Osteoblast (primary cell): Measurements from ENCODE around the gene PRKAR2B. TPM values are rescaled to one million over a fixed set of nuclear protein-coding genes. Genes with fewer than 3 reads are reported as not detected.

ENCODE experiments used
- DNase-seq: peaks from one replicate; pipeline ENCODE4 v3.0.0; 2011; ENCODE audit warnings: low spot score, mixed read lengths; ENCODE audit not compliant: insufficient read length; ENCODE audit errors: missing footprints
- H2AFZ ChIP-seq: 2 replicates; pipeline ENCODE4 v1.6.0; 2011; ENCODE audit warnings: mild to moderate bottlenecking, low read length
- H3K27ac ChIP-seq: 2 replicates; pipeline ENCODE4 v1.5.1; 2011; ENCODE audit warnings: mild to moderate bottlenecking, low read depth, low read length, moderate library complexity
- H3K27me3 ChIP-seq: 2 replicates; pipeline ENCODE4 v1.6.0; 2012; ENCODE audit warnings: mild to moderate bottlenecking, control low read depth, inconsistent platforms, low read length, moderate library complexity; ENCODE audit not compliant: insufficient read depth
- H3K36me3 ChIP-seq: 2 replicates; pipeline ENCODE4 v1.5.1; 2011; ENCODE audit warnings: mild to moderate bottlenecking, low read length, control low read depth, moderate library complexity; ENCODE audit not compliant: insufficient read depth
- H3K4me1 ChIP-seq: 2 replicates; pipeline ENCODE4 v1.5.1; 2011; ENCODE audit warnings: mild to moderate bottlenecking, low read length, control low read depth, moderate library complexity; ENCODE audit not compliant: insufficient read depth
- H3K4me2 ChIP-seq: 2 replicates; pipeline ENCODE4 v1.6.0; 2011; ENCODE audit warnings: mild to moderate bottlenecking, low read length; ENCODE audit not compliant: insufficient read depth
- H3K4me3 ChIP-seq: fragments of 200-600 bp; sonication (generic); 3 replicates; pipeline ENCODE4 v1.5.1; 2012; ENCODE audit warnings: mild to moderate bottlenecking, low read length, inconsistent platforms; ENCODE audit not compliant: insufficient read depth
- H3K79me2 ChIP-seq: 2 replicates; pipeline ENCODE4 v1.6.0; 2012; ENCODE audit warnings: mild to moderate bottlenecking, low read length, control low read depth, inconsistent platforms; ENCODE audit not compliant: insufficient read depth
- H3K9me3 ChIP-seq: 2 replicates; pipeline ENCODE4 v1.5.1; 2011; ENCODE audit warnings: low read depth, low read length, control low read depth
- H4K20me1 ChIP-seq: 2 replicates; pipeline ENCODE4 v1.6.0; 2012; ENCODE audit warnings: mild to moderate bottlenecking, low read length, control low read depth; ENCODE audit not compliant: insufficient read depth
- total RNA-seq: library from RNA; depleted of rRNA; stranded (reverse); fragments of >200 nt; gene quantifications from 2 replicates; pipeline ENCODE4 v1.2.3, GENCODE V29; 2012
- TF ChIP-seq, protein P1 (sequence below): IDR thresholded peaks from 2 replicates; pipeline ENCODE4 v1.5.1; 2011; ENCODE audit warnings: mild to moderate bottlenecking, low read depth, low read length, moderate library complexity; ENCODE audit errors: extremely low read depth

Gene PRKAR2B
- total RNA-seq, 1 donor = 2.5 TPM

DNA sequence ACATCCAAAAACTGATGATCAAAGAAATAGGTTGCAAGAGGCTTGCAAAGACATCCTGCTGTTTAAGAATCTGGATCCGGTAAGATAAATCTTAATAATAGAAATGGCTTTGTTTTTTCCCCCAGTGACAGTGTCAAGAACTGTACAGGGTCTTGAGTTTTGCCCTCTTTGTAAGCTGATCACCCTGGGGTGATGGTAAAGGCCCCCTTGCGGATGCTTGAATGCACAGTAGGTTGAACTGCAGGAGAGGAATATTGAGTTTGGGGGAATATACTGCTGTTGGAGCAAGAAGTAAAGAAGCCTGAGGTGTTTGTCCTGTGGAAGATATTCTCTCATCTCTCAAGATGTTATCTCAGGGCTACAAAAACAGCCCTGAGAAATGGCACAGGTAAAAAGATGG is 83.7 kb downstream of the PRKAR2B start:
- no peak overlapping the region for H3K27ac ChIP-seq
- no peak overlapping the region for H3K4me3 ChIP-seq
- no peak for DNase-seq
- H3K9me3 ChIP-seq = no peaks in the 10 kb centered on the region
- TF ChIP-seq, protein P1, sequence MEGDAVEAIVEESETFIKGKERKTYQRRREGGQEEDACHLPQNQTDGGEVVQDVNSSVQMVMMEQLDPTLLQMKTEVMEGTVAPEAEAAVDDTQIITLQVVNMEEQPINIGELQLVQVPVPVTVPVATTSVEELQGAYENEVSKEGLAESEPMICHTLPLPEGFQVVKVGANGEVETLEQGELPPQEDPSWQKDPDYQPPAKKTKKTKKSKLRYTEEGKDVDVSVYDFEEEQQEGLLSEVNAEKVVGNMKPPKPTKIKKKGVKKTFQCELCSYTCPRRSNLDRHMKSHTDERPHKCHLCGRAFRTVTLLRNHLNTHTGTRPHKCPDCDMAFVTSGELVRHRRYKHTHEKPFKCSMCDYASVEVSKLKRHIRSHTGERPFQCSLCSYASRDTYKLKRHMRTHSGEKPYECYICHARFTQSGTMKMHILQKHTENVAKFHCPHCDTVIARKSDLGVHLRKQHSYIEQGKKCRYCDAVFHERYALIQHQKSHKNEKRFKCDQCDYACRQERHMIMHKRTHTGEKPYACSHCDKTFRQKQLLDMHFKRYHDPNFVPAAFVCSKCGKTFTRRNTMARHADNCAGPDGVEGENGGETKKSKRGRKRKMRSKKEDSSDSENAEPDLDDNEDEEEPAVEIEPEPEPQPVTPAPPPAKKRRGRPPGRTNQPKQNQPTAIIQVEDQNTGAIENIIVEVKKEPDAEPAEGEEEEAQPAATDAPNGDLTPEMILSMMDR = no peak
- H2AFZ ChIP-seq = no peak overlapping the region
- H3K4me2 ChIP-seq = no peak overlapping the region
- no peaks in the 10 kb centered on the region for H3K36me3 ChIP-seq
- H3K79me2 ChIP-seq = no peaks in the 10 kb centered on the region
- no peaks in the 10 kb centered on the region for H4K20me1 ChIP-seq
- H3K4me1 ChIP-seq = no peaks in the 10 kb centered on the region
- no peaks in the 10 kb centered on the region for H3K27me3 ChIP-seq

DNA sequence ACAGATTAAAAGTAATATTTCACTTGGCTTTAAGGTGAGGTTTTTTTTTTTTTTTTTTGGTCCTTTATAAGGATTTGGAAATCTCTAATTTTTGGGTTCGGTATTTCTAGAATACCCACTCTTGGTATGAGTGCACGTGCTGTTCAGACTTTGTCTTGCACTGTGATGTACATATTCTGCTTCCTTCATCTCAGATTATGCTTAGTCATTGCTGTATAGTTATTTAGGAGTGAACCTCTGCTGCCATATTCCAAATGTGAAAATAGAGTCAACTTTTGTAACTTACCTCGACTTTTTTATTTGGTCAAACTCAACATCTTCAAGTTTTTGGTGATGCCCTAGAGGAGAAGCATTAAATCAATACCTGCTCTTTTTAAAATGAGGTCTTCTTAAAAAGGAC is 84.2 kb downstream of the PRKAR2B start:
- Histone ChIP-seq H3K9me3 (no peaks in the 10 kb centered on the region), H3K27me3 (no peaks in the 10 kb centered on the region), H3K36me3 (no peaks in the 10 kb centered on the region), H3K4me3 (no peak overlapping the region), H3K4me2 (no peak overlapping the region), H3K79me2 (no peaks in the 10 kb centered on the region), H4K20me1 (no peaks in the 10 kb centered on the region), H3K4me1 (no peaks in the 10 kb centered on the region), H3K27ac (no peak overlapping the region), H2AFZ (no peak overlapping the region)
- TF ChIP-seq, protein P1 = no peak
- DNase-seq = no peak

DNA sequence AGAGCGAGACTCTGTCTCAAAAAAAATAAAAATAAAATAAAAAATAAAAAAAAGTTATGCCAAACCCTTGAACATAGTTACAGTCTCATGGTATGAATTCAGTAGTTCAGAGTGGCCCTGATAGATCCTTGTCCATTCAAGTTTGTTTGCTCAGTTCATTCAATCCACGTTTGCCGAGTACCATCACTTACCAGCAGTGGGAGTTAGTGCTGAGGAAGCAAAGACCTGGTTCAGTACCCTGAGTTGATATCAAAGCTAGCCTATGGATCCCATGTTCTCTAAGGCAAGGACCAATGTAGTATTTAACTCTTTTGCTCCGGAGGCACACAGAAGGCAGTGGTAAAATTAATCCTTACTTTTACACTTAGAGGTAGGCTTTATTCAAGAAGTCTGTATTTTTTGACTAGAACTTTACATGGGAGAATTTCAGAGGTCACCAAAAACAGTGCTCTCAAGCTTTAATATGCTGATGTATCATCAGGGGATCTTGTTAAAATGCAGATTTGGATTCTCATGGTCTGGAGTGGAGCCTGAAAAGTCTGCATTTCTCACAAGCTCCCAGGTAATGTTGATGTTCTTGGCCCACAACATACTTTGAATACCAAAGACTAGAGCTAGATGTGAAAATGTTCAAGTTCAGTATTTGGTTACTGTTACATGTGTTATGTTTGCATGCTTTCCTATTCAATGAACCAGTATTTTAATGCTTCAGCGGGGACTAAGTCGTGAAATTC is 86.1 kb downstream of the PRKAR2B start:
- TF ChIP-seq, protein P1 = no peak
- Histone ChIP-seq H3K4me3 (no peak overlapping the region), H3K27ac (no peak overlapping the region), H4K20me1 (no peaks in the 10 kb centered on the region), H3K9me3 (no peaks in the 10 kb centered on the region), H3K36me3 (no peaks in the 10 kb centered on the region), H3K79me2 (no peaks in the 10 kb centered on the region), H3K4me2 (no peak overlapping the region), H2AFZ (no peak overlapping the region), H3K4me1 (no peaks in the 10 kb centered on the region), H3K27me3 (no peaks in the 10 kb centered on the region)
- no peak for DNase-seq

DNA sequence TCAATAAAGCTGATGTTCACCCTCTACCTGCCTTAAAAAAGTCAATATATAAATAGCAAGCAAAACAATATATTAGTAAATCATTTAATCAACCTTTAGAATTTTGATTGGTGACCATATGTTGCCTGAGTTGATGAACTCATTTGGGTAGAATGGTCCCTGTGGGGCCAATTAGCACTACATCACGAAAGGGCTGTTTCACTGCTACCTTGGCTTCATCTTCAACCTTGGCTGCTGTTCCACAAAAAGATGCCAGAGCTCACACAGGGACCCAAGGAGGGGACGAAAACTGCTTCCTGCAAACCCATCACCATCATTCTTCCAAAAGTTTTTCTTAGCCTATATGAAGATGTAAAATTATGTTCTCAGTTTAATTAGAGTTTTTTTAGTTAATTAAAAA is 88.9 kb downstream of the PRKAR2B start:
- TF ChIP-seq, protein P1 = no peak
- Histone ChIP-seq H2AFZ (no peak overlapping the region), H3K27ac (no peak overlapping the region), H3K27me3 (no peaks in the 10 kb centered on the region), H3K4me2 (no peak overlapping the region), H3K4me3 (no peak overlapping the region), H3K9me3 (no peaks in the 10 kb centered on the region), H4K20me1 (no peaks in the 10 kb centered on the region), H3K36me3 (no peaks in the 10 kb centered on the region), H3K4me1 (no peaks in the 10 kb centered on the region), H3K79me2 (no peaks in the 10 kb centered on the region)
- DNase-seq = no peak
